Measurements from ENCODE around the gene TRIP10. TPM values are rescaled to one million over a fixed set of nuclear protein-coding genes. Genes with fewer than 3 reads are reported as not detected.
"Not testable (repeated sequence)": the region's sequence is repeated elsewhere in the genome, so short reads cannot be mapped to it uniquely, and the experiment has no call there.

TRIP10 gene
- total RNA-seq, 1 experiment from 2014 or later: 50.0 TPM

DNA sequence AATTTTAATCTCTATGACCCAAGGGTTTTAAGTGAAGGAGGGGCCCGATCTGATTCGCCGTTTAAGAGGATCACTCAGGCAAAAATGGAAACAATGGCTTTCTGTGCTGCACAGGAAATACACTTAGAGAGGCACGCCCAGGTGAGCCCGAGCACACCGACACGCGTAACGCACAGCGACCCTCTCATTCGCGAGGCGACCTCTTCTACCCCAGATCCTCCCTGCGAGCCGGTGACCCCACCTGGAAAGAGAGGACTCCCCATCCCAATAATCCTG, 27.5 kb downstream of the TRIP10 start:
- Histone ChIP-seq H3K4me1 (replicated peaks) (peaks cover 12% of the 10 kb centered on the region), H3K4me3 (no peak overlapping the region), H3K9me3 (replicated peaks) (no peaks in the 10 kb centered on the region), H3K36me3 (no peaks in the 10 kb centered on the region), H3K27ac (no peak overlapping the region), H3K27me3 (replicated peaks) (peaks cover 19% of the 10 kb centered on the region; the same call in 1 of the 2 replicates)
- DNase-seq (ENCODE audit: low read depth in 1 of 2, low spot score in 2 of 2): no peak

DNA sequence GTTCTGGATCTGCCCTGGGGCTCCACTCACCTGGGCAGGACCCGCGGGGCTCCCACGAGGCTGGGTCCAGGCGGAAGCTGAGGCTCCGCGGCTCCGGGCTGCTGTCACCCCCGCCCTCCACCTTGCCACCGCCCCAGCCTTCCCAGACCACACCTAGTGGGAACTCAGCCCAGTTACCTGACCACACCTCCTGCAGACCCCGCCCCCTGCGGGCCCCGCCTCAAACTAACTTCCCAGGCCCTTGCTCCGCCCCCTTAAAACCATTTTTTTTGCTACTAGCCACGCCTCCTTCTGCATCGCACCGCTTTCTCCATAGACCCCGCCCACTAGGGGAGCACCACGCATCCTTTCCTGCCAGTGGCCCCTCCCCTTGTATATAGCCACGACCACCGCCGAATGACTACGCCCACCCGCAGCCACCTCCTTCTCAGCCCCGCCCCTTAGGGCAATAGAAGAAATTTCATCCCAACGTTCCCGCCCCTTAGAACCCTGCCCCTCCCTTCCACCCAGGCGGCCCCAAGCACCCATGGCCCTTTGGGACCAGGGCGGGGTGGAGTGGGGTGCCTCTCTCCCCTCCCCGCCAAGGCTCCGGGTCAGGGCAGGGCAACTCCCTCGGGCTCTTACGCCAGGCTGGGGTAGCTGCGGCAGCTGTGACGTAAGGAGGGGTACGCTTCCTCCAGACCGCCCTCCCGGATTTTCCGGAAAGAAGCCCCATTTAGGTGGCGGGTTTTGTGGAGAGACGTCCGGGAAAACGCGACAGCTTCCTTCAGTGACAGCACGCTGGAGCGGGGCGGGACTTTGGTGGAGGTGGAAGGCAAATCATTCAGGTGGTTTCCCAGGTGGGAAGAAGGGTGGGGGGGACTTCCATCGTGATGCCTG, 28.1 kb downstream of the TRIP10 start, which contains the start of gene SH2D3A:
Gene SH2D3A (minus strand): TSS at position 79 of the 879 bp plus-strand sequence. CDS start 3,687 bp downstream, outside the sequence.
- Histone ChIP-seq H3K36me3 (no peaks in the 10 kb centered on the region), H3K27me3 (replicated peaks) (peaks cover 19% of the 10 kb centered on the region; the same call in 1 of the 2 replicates), H3K4me1 (replicated peaks) (peaks cover 12% of the 10 kb centered on the region), H3K27ac (no peak within 1 kb of the TSS), H3K9me3 (replicated peaks) (no peaks in the 10 kb centered on the region), H3K4me3 (no peak within 1 kb of the TSS)
- no peak for DNase-seq (ENCODE audit: low read depth in 1 of 2, low spot score in 2 of 2)

DNA sequence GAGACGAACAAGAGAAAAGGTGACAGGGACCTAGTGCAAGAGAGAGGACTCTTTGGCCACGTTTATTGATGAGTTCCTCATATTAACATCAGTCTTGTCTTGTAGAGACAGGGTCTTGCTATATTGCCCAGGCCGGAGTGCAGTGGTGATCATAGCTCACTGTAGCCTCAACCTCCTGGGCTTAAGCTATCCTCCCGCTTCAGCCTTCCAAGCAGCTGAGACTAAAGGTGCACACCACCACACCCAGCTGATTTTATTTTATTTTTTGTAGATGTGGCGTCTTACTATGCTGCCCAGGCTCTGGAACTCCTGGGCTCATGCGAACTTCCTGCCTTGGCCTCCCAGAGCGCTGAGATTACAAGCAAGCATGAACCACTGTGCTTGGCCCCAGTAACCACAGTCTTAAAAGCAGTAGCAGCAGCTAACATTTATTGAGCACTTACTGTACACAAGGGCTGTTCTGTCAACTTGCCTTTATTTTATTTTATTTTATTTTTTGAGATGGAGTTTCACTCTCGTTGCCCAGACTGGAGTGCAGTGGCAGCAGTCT, 28.8 kb downstream of the TRIP10 start:
- no peak overlapping the region for H3K27ac ChIP-seq
- no peaks in the 10 kb centered on the region for H3K9me3 ChIP-seq (replicated peaks)
- H3K4me3 ChIP-seq: no peak overlapping the region
- no peaks in the 10 kb centered on the region for H3K36me3 ChIP-seq
- peaks cover 19% of the 10 kb centered on the region; the same call in 1 of the 2 replicates for H3K27me3 ChIP-seq (replicated peaks)
- no peak for DNase-seq (ENCODE audit: low read depth in 1 of 2, low spot score in 2 of 2)
- H3K4me1 ChIP-seq (replicated peaks): peaks cover 12% of the 10 kb centered on the region

DNA sequence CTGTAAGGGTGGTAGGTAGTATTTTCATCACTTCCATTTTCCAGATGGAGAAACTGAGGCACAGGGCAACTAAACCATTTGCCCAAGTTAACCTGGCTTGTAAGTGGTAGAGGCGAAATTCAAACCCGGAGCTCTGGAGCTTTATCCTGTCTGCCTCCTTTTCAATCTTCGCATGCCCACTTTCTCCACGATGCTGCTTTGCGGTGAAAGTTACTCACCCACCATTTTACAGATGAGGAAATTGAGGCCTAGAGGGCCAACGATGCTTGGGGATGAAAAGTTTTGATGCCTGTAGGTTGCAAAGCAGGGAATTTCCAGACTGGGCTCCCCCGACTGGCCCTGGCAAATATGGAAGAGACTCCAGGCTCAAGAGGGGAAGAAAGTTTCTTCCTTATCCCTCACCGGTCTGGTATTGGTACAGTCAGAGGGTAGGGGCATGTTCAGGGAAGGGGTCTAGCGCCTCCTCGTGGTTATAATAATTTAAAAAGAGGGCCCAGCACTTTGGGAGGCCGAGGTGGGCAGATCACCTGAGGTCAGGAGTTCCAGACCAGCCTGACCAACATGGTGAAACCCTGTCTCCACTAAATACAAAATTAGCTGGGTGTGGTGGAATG, 29.6 kb downstream of the TRIP10 start:
- peak in 1 of 2 experiments; percentile 23 for DNase-seq (ENCODE audit: low read depth in 1 of 2, low spot score in 2 of 2)
- peaks cover 19% of the 10 kb centered on the region; the same call in 1 of the 2 replicates for H3K27me3 ChIP-seq (replicated peaks)
- no peaks in the 10 kb centered on the region for H3K36me3 ChIP-seq
- no peaks in the 10 kb centered on the region for H3K9me3 ChIP-seq (replicated peaks)
- H3K4me3 ChIP-seq: no peak overlapping the region
- H3K27ac ChIP-seq: no peak overlapping the region
- H3K4me1 ChIP-seq (replicated peaks): peaks cover 12% of the 10 kb centered on the region

DNA sequence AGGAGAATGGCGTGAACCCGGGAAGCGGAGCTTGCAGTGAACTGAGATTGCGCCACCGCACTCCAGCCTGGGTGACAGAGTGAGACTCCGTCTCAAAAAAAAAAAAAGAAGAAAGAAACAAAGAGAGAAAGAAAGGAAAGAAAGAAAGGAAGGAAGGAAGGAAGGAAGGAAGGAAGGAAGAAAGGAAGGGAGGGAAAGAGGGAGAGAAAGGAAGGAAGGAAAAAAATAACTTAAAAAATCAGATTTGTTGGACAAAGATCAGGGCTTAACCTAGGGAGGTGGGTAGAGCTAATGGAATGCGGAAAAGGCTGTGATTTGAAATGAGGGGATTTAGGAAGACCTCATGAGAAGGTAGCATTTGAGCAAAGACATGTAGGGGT, 32.2 kb downstream of the TRIP10 start:
- H3K27me3 ChIP-seq (replicated peaks); H3K9me3 ChIP-seq (replicated peaks); H3K27ac ChIP-seq; H3K4me3 ChIP-seq; H3K4me1 ChIP-seq (replicated peaks); H3K36me3 ChIP-seq; DNase-seq (ENCODE audit: low read depth in 1 of 2, low spot score in 2 of 2): not testable (repeated sequence)

DNA sequence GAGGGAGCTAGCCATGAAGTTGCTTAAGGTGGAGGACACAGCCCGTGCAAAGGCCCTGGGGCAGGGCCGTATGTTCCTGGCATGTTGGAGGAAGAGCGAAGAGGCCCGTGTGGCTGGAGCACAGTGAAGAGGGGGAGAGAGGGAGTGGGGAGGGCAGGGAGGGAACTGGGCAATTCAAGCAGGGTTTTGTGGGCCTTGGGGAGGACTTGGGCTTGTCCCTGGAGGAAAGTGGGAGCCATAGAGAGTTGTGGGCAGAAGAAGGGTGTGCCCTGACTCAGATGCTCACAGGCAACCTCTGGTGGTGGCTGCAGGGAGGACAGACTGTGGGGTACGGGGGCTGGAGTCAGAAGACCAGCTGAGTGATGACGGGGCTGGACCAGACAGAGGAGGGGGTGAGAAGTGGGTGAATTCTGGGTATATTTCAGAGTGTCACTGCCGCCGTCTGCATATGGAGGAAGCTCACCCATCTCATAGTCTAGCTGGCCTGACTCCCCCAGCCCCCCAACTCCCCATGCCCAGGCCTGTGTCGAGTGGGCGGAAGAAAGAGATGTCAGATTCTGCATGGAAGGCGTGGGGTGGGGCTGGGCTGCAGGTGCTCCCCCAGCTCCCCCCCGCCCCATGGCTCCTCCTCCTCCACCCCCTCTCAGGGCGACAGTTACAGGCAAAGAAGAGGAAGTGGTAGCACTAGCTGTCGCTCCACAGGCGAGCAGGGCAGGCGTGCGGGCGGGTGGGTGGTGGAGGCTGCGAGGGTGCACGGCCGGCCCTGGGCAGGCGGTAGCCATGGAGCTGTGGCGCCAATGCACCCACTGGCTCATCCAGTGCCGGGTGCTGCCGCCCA, 32.8 kb downstream of the TRIP10 start, which contains the start of gene VAV1:
Gene VAV1 (plus strand): TSS at position 681 of the 838 bp plus-strand sequence. CDS start 100 bp downstream, at position 781.
- Histone ChIP-seq H3K4me1 (replicated peaks) (peaks cover 2% of the 10 kb centered on the region; the same call in 1 of the 2 replicates), H3K27me3 (replicated peaks) (0 out of 2 replicates have a peak, but pooled peaks cover under 1% of the 10 kb centered on the region), H3K36me3 (no peaks in the 10 kb centered on the region), H3K4me3 (no peak within 1 kb of the TSS), H3K9me3 (replicated peaks) (no peaks in the 10 kb centered on the region), H3K27ac (no peak within 1 kb of the TSS)
- DNase-seq (ENCODE audit: low read depth in 1 of 2, low spot score in 2 of 2): no peak

DNA sequence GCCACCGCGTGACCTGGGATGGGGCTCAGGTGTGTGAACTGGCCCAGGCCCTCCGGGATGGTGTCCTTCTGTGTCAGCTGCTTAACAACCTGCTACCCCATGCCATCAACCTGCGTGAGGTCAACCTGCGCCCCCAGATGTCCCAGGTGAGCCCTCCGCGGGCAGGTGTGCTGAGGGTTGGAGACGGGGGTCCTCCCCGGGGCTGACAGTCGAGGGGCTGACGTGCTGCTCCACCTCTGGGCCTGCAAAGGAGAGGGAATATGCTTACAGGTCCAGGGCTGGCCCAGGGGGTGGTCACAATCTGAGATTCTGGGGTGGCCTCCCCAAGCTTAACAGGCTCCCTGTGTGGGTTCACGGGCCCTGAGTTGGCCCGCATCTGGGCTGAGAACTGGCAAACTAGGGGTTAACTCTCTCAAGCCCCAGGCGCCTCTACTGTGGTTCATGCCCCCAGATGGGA, 33.4 kb downstream of the TRIP10 start:
- H3K27ac ChIP-seq: no peak overlapping the region
- H3K36me3 ChIP-seq: no peaks in the 10 kb centered on the region

DNA sequence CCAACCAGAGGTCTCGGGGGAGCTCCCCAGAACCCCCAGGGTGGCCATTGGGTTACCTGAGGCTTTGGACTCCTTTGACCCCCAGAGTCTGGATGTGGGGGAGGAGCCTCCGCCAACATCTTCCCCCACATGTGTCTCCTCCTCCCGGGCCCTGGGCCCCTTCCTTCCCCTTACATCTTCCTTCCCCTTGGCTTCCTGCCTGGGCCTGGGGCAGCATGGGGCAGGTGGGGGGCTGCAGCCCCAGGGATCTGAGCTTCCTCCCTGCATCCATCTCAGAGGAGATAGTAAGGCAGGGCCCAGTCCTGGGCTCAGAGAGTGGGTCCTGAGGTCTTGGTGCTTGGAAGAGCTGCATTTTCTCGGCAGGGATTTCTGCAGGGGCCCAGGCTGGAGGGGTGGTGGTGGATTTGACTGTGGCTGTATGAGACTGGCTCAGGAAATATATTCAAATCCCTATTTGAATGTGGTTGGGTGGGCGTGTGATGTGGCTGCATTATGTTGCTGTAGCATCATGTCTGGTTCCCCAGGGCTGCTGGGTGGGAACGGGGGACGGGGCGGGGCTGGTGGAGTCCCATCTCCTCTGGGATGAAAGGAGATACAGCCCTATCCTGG, 33.9 kb downstream of the TRIP10 start:
- no peaks in the 10 kb centered on the region for H3K4me1 ChIP-seq (replicated peaks)
- no peak for DNase-seq (ENCODE audit: low read depth in 1 of 2, low spot score in 2 of 2)
- H3K36me3 ChIP-seq: no peaks in the 10 kb centered on the region
- H3K27me3 ChIP-seq (replicated peaks): no peaks in the 10 kb centered on the region
- no peak overlapping the region for H3K27ac ChIP-seq
- no peak overlapping the region for H3K4me3 ChIP-seq
- H3K9me3 ChIP-seq (replicated peaks): no peaks in the 10 kb centered on the region

More for the DNA sequence above, 33.4 kb downstream of the TRIP10 start:
- no peaks in the 10 kb centered on the region for H3K4me1 ChIP-seq (replicated peaks)
- H3K27me3 ChIP-seq (replicated peaks): no peaks in the 10 kb centered on the region
- H3K4me3 ChIP-seq: no peak overlapping the region
- no peak for DNase-seq (ENCODE audit: low read depth in 1 of 2, low spot score in 2 of 2)
- H3K9me3 ChIP-seq (replicated peaks): no peaks in the 10 kb centered on the region

DNA sequence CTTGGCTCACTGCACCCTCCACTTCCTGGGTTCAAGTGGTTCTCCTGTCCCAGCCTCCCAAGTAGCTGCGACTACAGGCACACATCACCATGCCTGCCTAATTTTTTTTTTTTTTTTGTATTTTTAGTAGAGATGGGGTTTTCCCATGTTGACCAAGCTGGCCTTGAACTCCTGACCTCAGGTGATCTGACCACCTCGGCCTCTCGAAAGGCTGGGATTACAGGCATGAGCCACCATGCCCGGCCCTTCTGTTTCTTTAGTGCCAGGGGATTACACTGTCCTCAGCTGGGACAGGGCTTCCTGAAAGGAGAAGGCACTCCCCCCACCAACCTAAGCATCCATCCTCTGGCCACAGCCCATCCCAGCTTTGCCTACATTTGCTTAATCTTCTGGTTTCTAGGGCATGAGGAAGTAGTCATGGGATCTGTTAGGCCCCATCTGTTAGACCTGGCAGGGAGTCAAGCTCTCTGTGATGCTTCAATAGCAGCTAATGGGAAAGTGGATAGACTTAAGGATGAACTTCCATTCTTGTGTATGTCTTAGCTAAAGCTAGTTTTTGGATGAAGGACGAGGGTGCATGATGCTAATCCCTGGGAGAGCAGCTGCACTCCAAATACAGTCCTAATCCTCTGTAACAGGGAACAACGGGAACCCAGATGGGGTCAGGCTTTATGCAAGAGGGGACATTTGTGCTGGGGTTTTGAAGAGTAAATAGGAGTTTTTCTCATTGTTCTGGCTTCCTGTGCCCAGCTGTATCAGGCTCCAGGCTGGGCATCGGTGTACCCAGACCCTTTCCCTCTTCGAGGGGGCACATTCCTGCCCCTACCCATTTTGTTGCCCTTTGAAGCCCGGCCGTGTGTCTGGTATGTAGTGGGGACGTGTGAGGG, 35.6 kb downstream of the TRIP10 start:
- H3K27ac ChIP-seq: no peak overlapping the region

DNA sequence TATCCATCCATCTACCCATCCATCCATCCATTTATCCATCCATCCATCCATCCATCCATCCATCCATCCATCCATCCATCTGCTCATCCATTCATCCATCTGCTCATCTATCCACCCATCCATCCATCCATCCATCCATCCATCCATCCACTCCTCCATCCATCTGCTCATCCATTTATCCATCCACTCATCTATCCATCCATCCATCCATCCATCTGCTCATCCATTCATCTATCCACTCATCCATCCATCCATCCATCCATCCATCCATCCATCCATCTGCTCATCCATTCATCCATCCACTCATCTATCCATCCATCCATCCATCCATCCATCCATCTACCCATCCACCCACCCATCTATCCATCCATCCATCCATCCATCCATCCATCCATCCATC, 36.6 kb downstream of the TRIP10 start:
- DNase-seq (ENCODE audit: low read depth in 1 of 2, low spot score in 2 of 2); H3K9me3 ChIP-seq (replicated peaks); H3K36me3 ChIP-seq; H3K27me3 ChIP-seq (replicated peaks); H3K27ac ChIP-seq; H3K4me1 ChIP-seq (replicated peaks); H3K4me3 ChIP-seq: not testable (repeated sequence)

More for the DNA sequence above, 35.6 kb downstream of the TRIP10 start:
- no peak overlapping the region for H3K4me3 ChIP-seq
- no peaks in the 10 kb centered on the region for H3K4me1 ChIP-seq (replicated peaks)
- H3K9me3 ChIP-seq (replicated peaks): no peaks in the 10 kb centered on the region
- no peaks in the 10 kb centered on the region for H3K36me3 ChIP-seq
- no peaks in the 10 kb centered on the region for H3K27me3 ChIP-seq (replicated peaks)
- DNase-seq (ENCODE audit: low read depth in 1 of 2, low spot score in 2 of 2): no peak

DNA sequence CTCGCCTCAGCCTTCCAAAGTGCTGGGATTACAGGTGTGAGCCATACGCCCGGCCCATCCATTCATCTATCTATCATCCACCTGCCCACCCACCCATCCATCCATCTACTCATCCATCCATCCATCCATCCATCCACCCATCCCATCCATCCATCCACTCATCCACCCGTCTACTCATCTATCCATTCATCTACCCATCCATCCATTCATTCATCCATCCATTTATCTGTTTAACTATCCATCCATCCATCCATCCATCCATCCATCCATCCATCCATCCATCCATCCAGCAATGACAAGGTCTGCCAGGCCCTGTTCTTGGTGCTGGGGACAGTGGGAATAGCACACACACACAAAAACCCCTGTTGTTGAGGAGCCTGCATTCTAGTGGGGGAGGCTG, 37.5 kb downstream of the TRIP10 start:
- Histone ChIP-seq H3K4me1 (replicated peaks) (no peaks in the 10 kb centered on the region), H3K4me3 (no peak overlapping the region), H3K9me3 (replicated peaks) (no peaks in the 10 kb centered on the region), H3K27ac (no peak overlapping the region), H3K27me3 (replicated peaks) (no peaks in the 10 kb centered on the region), H3K36me3 (no peaks in the 10 kb centered on the region)
- no peak for DNase-seq (ENCODE audit: low read depth in 1 of 2, low spot score in 2 of 2)

DNA sequence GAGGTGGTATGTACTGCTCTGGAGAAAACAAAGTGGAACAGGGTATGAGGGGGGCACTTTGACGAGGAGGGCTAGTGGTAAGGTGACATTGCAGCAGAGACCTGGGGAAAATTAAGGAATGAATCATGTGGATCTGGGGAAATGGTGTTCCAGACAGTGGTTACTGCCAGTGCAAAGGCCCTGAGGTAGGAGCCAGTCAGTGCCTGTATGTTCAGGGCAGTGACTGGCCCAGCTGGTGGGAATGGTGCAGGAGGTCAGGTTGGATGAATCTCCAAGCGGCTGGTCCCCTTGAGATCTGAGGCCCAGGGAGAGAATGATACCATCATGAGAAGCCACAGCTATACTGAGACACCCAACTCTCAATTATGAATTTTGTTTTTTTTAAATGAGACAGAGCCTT, 38.0 kb downstream of the TRIP10 start:
- DNase-seq (ENCODE audit: low read depth in 1 of 2, low spot score in 2 of 2): no peak
- Histone ChIP-seq H3K4me1 (replicated peaks) (no peaks in the 10 kb centered on the region), H3K27me3 (replicated peaks) (no peaks in the 10 kb centered on the region), H3K9me3 (replicated peaks) (no peaks in the 10 kb centered on the region), H3K36me3 (no peaks in the 10 kb centered on the region), H3K4me3 (no peak overlapping the region), H3K27ac (no peak overlapping the region)
